ENCODE data around the gene PRRT3. TPM values are rescaled to one million over a fixed set of nuclear protein-coding genes. Genes with fewer than 3 reads are reported as not detected.
A peak's percentile ranks its signal among the peaks of the same experiment; 100 is the strongest.

Gene PRRT3
- total and polyA plus RNA-seq, 2 of the 8 experiments (the other 6 are each of a cell fraction or from before 2014, with no cell fraction given) = 9.0 to 9.2 TPM

- CTCF ChIA-PET (ENCODE audit: partially characterized antibody) = interaction anchor here (0.6 to 5.2 kb wide), 12 partner anchors 10 to 319 kb away, joined by 3 to 86 read pairs (median 6); partner anchors contain the start of genes CRELD1 and IL17RC
- H3K9me3 ChIP-seq (ENCODE audit: insufficient read depth in 2 of 2, low read depth in 1 of 2, low read length in 1 of 2) = peaks cover 0 to 4% of the 10 kb centered on the region in 2 experiments; a peak in 1 of 4 replicates
- no peak overlapping the region for H3K27ac ChIP-seq (ENCODE audit: low read depth, low read length)
- H2BK120ac ChIP-seq (replicated peaks; ENCODE audit: low read depth, low read length) = no peak overlapping the region
- H2BK15ac ChIP-seq (ENCODE audit: low read length) = no peak overlapping the region
- H4K91ac ChIP-seq (replicated peaks; ENCODE audit: insufficient read length, low read length) = no peak overlapping the region
- H2BK20ac ChIP-seq (ENCODE audit: low read length) = no peak overlapping the region
- no peak overlapping the region for H4K8ac ChIP-seq (ENCODE audit: extremely low read depth, insufficient read depth, low read length)
- H3K79me2 ChIP-seq (ENCODE audit: control insufficient read depth in 1 of 2, insufficient read depth in 2 of 2, low read length in 2 of 2) = no peaks in the 10 kb centered on the region
- H4K5ac ChIP-seq (ENCODE audit: insufficient read length, low read depth, low read length) = no peak overlapping the region
- no peaks in the 10 kb centered on the region for H3K27me3 ChIP-seq (replicated peaks in 1 of 4; ENCODE audit: control insufficient read depth in 3 of 4, extremely low read depth in 1 of 4, insufficient read depth in 3 of 4, low read length in 3 of 4)
- H3K4ac ChIP-seq (replicated peaks; ENCODE audit: insufficient read length, low read depth, low read length) = no peak overlapping the region
- peaks cover 0 to 8% (median 4%) of the 10 kb centered on the region in 4 experiments; a peak in 5 of 7 replicates for H3K4me1 ChIP-seq (replicated peaks in 1 of 4; ENCODE audit: control insufficient read depth in 3 of 4, insufficient read depth in 4 of 4, low read length in 3 of 4)
- 90% methylated on average over 10 of the region's 10 CpGs; no CpG with 5 or more reads in 1 of the 2 experiments for WGBS, 2 experiments (ENCODE audit: extremely low coverage in 1 of 2, insufficient coverage in 1 of 2, insufficient read length in 1 of 2, insufficient replicate concordance in 2 of 2, low coverage in 1 of 2, low lambda C conversion rate in 2 of 2, missing lambda C conversion rate in 1 of 2)
- DNase-seq (ENCODE audit: low read depth in 1 of 2, low spot score in 2 of 2) = no peak
- H3K23me2 ChIP-seq (ENCODE audit: low read depth, low read length) = peaks cover 18% of the 10 kb centered on the region; the same call in 1 of the 2 replicates
- peak overlapping the region in 1 of 4 experiments; percentile 69; a peak in 2 of 8 replicates for H3K4me3 ChIP-seq (ENCODE audit: extremely low read depth in 1 of 4, insufficient read depth in 2 of 4, low read depth in 3 of 4, low read length in 4 of 4)
- peaks cover 0 to 3% (median under 1%) of the 10 kb centered on the region in 4 experiments; a peak in 4 of 8 replicates for H3K36me3 ChIP-seq (ENCODE audit: control insufficient read depth in 2 of 4, insufficient read depth in 4 of 4, low read length in 3 of 4)
- peak overlapping the region; percentile 78 to 97; a peak in 2 of 4 replicates for H3K4me2 ChIP-seq (ENCODE audit: insufficient read depth in 1 of 2, low read depth in 2 of 2, low read length in 2 of 2)
- no peak overlapping the region for H2BK5ac ChIP-seq (ENCODE audit: low read depth, low read length)
- no peak overlapping the region for H2BK12ac ChIP-seq (ENCODE audit: low read depth, low read length)
- no peak overlapping the region for H3K56ac ChIP-seq (replicated peaks; ENCODE audit: insufficient read length, low read depth, low read length)
- H3K23ac ChIP-seq (ENCODE audit: insufficient read length) = no peak overlapping the region
- H3K14ac ChIP-seq (ENCODE audit: insufficient read length) = no peak overlapping the region
- H2AFZ ChIP-seq (ENCODE audit: low read length) = no peak overlapping the region
- no peak for FAIRE-seq
- H2AK5ac ChIP-seq (ENCODE audit: low read depth, low read length) = no peak overlapping the region
- POLR2A ChIA-PET (ENCODE audit: partially characterized antibody) = interaction anchor here (0.8 to 2.9 kb wide), 12 partner anchors 8 to 112 kb away, joined by 3 to 43 read pairs (median 4); partner anchors contain the start of genes CRELD1, EMC3, IL17RC and IL17RE
- H4K20me1 ChIP-seq (replicated peaks in 1 of 2; ENCODE audit: control insufficient read depth in 1 of 2, insufficient read depth in 2 of 2, low read length in 2 of 2) = peaks cover 0 to 2% of the 10 kb centered on the region in 2 experiments
- H3K9ac ChIP-seq (replicated peaks in 1 of 4; ENCODE audit: extremely low read depth in 1 of 4, low read depth in 3 of 4, low read length in 3 of 4) = no peak overlapping the region
- no peak overlapping the region for H3K18ac ChIP-seq (ENCODE audit: extremely low read depth, low read length)
- H3K79me1 ChIP-seq (ENCODE audit: low read depth, low read length) = no peaks in the 10 kb centered on the region
- TF ChIP-seq EP300 (IDR thresholded peaks at IDR 0.05; ENCODE audit: borderline replicate concordance in 1 of 2, low read depth in 2 of 2, low read length in 2 of 2) (no peak), TAF7 (optimal IDR thresholded peaks at IDR 0.05; ENCODE audit: borderline replicate concordance, low read depth, low read length) (no peak), BCL11A (IDR thresholded peaks at IDR 0.05; ENCODE audit: low read depth in 2 of 2, low read length in 2 of 2) (no peak), BRCA1 (IDR thresholded peaks at IDR 0.05; ENCODE audit: low read depth, low read length) (no peak), RFX5 (IDR thresholded peaks at IDR 0.05; ENCODE audit: borderline replicate concordance, low read depth, low read length) (no peak), BACH1 (IDR thresholded peaks at IDR 0.05; ENCODE audit: low read length) (no peak), RAD21 (IDR thresholded peaks at IDR 0.05 in 1 of 2, conservative IDR thresholded peaks at IDR 0.05 in 1 of 2; ENCODE audit: low read depth in 2 of 2, low read length in 2 of 2) (no peak), MAFK (IDR thresholded peaks at IDR 0.05; ENCODE audit: low read depth, low read length) (no peak), CHD1 (IDR thresholded peaks at IDR 0.05; ENCODE audit: low read depth, low read length) (no peak), FOSL1 (IDR thresholded peaks at IDR 0.05; ENCODE audit: insufficient read depth, low read depth, low read length) (no peak), EGR1 (IDR thresholded peaks at IDR 0.05; ENCODE audit: borderline replicate concordance, low read depth, low read length) (no peak), SUZ12 (IDR thresholded peaks at IDR 0.05; ENCODE audit: low read length) (no peak), SIRT6 (IDR thresholded peaks at IDR 0.05; ENCODE audit: low read length) (no peak)
Measured at GRCh38 chr3:9945358-9945757, 6.8 kb downstream of the PRRT3 start.

All from H1 (cell line).